ENCODE measurements around the gene RNF41.

The RNF41 gene

GRCh38 chr12:56244494-56244893 is 22.8 kb upstream of the RNF41 start:
- no peak for ATAC-seq
- TF ChIP-seq ISL1 (CRISPR knock-in tag; IDR thresholded peaks at IDR 0.05) (no peak), PPARA (CRISPR knock-in tag; IDR thresholded peaks at IDR 0.05; ENCODE audit: borderline replicate concordance) (no peak), SNAI2 (CRISPR knock-in tag; IDR thresholded peaks at IDR 0.05) (no peak), ZNF8 (CRISPR knock-in tag; IDR thresholded peaks at IDR 0.05) (no peak), CREB5 (CRISPR knock-in tag; IDR thresholded peaks at IDR 0.05; ENCODE audit: low read depth) (no peak), ZC3H10 (CRISPR knock-in tag; IDR thresholded peaks at IDR 0.05) (no peak), ZNF565 (CRISPR knock-in tag; conservative IDR thresholded peaks at IDR 0.05; ENCODE audit: low read depth) (no peak), ESRRG (CRISPR knock-in tag; IDR thresholded peaks at IDR 0.05) (no peak), ZFP3 (CRISPR knock-in tag; IDR thresholded peaks at IDR 0.05) (no peak), TSHZ2 (CRISPR knock-in tag; IDR thresholded peaks at IDR 0.05) (no peak), PATZ1 (CRISPR knock-in tag; IDR thresholded peaks at IDR 0.05; ENCODE audit: borderline replicate concordance) (no peak), BACH2 (CRISPR knock-in tag; IDR thresholded peaks at IDR 0.05; ENCODE audit: borderline replicate concordance) (no peak)

- no peak for TF ChIP-seq ESRRG (CRISPR knock-in tag; IDR thresholded peaks at IDR 0.05)
- no peak for TF ChIP-seq PATZ1 (CRISPR knock-in tag; IDR thresholded peaks at IDR 0.05; ENCODE audit: borderline replicate concordance)
- no peak for TF ChIP-seq ISL1 (CRISPR knock-in tag; IDR thresholded peaks at IDR 0.05)
- no peak for TF ChIP-seq GLIS3 (CRISPR knock-in tag; IDR thresholded peaks at IDR 0.05)
- TF ChIP-seq CSRNP3 (CRISPR knock-in tag; IDR thresholded peaks at IDR 0.05), result no peak
- TF ChIP-seq TOX (CRISPR knock-in tag; IDR thresholded peaks at IDR 0.05; ENCODE audit: borderline replicate concordance), result no peak
- no peak for TF ChIP-seq CREB5 (CRISPR knock-in tag; IDR thresholded peaks at IDR 0.05; ENCODE audit: low read depth)
- TF ChIP-seq ZFP3 (CRISPR knock-in tag; IDR thresholded peaks at IDR 0.05), result no peak
- TF ChIP-seq RARB (CRISPR knock-in tag; IDR thresholded peaks at IDR 0.05), result no peak
- TF ChIP-seq ZNF70 (CRISPR knock-in tag; IDR thresholded peaks at IDR 0.05), result no peak
- no peak for TF ChIP-seq CSDC2 (CRISPR knock-in tag; IDR thresholded peaks at IDR 0.05)
- no peak for TF ChIP-seq ZC3H10 (CRISPR knock-in tag; IDR thresholded peaks at IDR 0.05)
- no peak for TF ChIP-seq POU6F1 (CRISPR knock-in tag; IDR thresholded peaks at IDR 0.05; ENCODE audit: borderline replicate concordance, low read depth)
- ATAC-seq, result no peak
Observed at GRCh38 chr12:56243731-56244181, 22.0 kb upstream of the RNF41 start.
